Neuron (in vitro differentiated cells): ENCODE results near the gene ELP1.

Source experiments
- H2AFZ ChIP-seq: one replicate; pipeline ENCODE4 v1.6.1; 2013; ENCODE audit warnings: low read depth, mild to moderate bottlenecking, inconsistent platforms, low read length, moderate library complexity
- H3K27me3 ChIP-seq: one replicate; pipeline ENCODE4 v1.6.1; 2013; ENCODE audit warnings: low read length; ENCODE audit not compliant: insufficient read depth
- H3K36me3 ChIP-seq: one replicate; pipeline ENCODE4 v1.6.1; 2013; ENCODE audit warnings: low read length; ENCODE audit not compliant: insufficient read depth
- H3K4me1 ChIP-seq: one replicate; pipeline ENCODE4 v1.6.1; 2013; ENCODE audit warnings: low read length; ENCODE audit not compliant: insufficient read depth
- H3K4me3 ChIP-seq: 2 replicates; pipeline ENCODE4 v1.5.1; 2013; ENCODE audit warnings: mild to moderate bottlenecking, low read length, moderate library complexity
- H3K9me3 ChIP-seq: one replicate; pipeline ENCODE4 v1.6.1; 2013; ENCODE audit warnings: low read length

The ELP1 gene

DNA sequence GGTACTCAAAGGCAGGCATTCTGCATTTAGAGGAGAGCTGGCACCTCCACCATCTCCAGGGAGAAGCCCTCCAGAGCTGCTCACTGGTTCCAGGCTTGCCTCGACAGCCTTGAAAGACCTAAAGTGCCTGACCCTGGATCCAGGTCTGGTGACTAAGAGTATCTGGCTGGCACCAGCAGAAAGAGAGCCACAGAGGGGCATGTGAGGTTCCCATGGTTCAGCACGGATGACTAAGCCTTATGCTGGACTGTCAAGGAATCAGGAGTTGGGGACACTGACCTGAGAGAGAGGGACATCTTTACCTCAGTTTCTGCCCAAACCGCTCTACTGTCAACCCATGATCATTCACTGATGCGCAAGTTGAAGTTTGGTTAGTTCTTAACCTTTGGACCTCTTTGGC lies 68.9 kb downstream of the ELP1 start:
- Histone ChIP-seq H3K4me1 (no peaks in the 10 kb centered on the region), H3K9me3 (peaks cover 3% of the 10 kb centered on the region), H3K27me3 (no peaks in the 10 kb centered on the region), H3K36me3 (peaks cover 8% of the 10 kb centered on the region), H2AFZ (no peak overlapping the region), H3K4me3 (no peak overlapping the region)

DNA sequence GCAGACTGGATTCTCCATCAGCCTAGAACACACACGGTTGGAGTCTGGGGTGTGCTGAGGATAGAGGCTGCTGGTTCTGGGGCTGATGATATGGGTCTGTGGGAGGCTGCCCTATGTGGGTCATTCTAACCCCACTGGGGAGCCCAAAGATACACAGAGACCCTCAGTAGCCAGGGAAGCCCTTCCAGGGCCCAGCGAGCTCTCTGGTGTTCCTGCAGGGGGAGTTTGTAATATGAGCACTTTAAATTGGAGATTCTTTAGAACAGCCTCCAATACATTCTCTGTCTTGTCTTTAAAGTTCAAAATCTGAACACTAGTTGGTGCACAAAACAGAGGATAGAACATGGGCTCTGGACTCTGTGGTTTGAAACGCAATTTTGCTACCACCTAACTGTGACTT lies 69.5 kb downstream of the ELP1 start:
- no peaks in the 10 kb centered on the region for H3K27me3 ChIP-seq
- no peaks in the 10 kb centered on the region for H3K4me1 ChIP-seq
- H3K9me3 ChIP-seq, result peaks cover 3% of the 10 kb centered on the region
- peaks cover 8% of the 10 kb centered on the region for H3K36me3 ChIP-seq
- no peak overlapping the region for H2AFZ ChIP-seq
- no peak overlapping the region for H3K4me3 ChIP-seq

- H3K27me3 ChIP-seq, result no peaks in the 10 kb centered on the region
- no peak overlapping the region for H2AFZ ChIP-seq
Measured at GRCh38 chr9:108863891-108864290, 70.0 kb downstream of the ELP1 start.

DNA sequence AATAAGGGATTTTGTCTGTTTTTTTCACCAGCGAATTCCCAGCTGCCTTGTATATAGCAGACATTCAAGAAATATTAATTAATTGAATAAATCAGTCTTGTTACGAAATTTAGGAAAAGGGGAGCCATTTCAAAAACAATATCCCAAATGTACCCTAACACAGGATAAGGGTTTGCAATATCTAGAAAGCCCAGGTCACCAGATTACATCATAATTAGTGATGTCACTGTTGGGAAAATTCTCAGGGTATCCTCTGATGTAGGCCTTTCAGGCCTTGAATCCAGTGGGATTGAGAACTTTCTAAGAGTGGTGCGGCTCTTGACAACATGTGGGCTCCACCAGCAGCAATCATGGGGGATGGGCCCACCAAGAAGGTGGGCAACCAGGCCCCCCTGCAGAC lies 71.9 kb downstream of the ELP1 start, which contains the start of gene ACTL7A:
ACTL7A (plus strand) TSS at position 270 of the 400 bp plus-strand sequence; CDS start at position 327, 57 bp downstream.
- Histone ChIP-seq H3K9me3 (peaks cover 3% of the 10 kb centered on the region), H3K27me3 (no peaks in the 10 kb centered on the region), H3K4me1 (no peaks in the 10 kb centered on the region), H3K4me3 (no peak within 1 kb of the TSS), H2AFZ (no peak within 1 kb of the TSS), H3K36me3 (no peaks in the 10 kb centered on the region)

More at GRCh38 chr9:108863891-108864290, 70.0 kb downstream of the ELP1 start:
- peaks cover 3% of the 10 kb centered on the region for H3K9me3 ChIP-seq
- H3K4me3 ChIP-seq, result no peak overlapping the region
- H3K36me3 ChIP-seq, result peaks cover 4% of the 10 kb centered on the region
- H3K4me1 ChIP-seq, result no peaks in the 10 kb centered on the region

DNA sequence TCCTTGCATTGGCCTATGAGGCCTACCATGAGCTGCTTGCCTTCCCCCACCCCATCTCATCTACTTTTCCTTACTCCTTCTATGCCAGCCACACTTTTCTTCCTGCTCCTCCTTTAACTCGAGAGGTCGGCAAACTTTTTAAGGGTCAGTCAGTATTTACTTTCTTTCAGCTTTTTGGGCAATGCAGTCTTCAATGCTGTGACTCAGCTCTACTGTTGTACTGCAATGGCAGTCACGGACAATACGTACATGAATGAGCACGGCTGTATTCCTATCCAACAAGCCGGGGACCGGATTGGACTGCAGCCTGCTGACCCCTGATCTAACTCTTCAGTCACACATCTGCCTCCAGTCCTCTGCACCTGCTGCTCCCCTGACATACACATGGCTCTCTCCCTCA lies 72.5 kb downstream of the ELP1 start:
- Histone ChIP-seq H3K9me3 (peaks cover 3% of the 10 kb centered on the region), H3K4me3 (no peak overlapping the region), H3K36me3 (no peaks in the 10 kb centered on the region), H3K27me3 (no peaks in the 10 kb centered on the region), H3K4me1 (no peaks in the 10 kb centered on the region), H2AFZ (no peak overlapping the region)

GRCh38 chr9:108860764-108861163 lies 73.2 kb downstream of the ELP1 start:
- no peaks in the 10 kb centered on the region for H3K4me1 ChIP-seq

GRCh38 chr9:108860354-108860753 lies 73.6 kb downstream of the ELP1 start:
- Histone ChIP-seq H2AFZ (no peak overlapping the region), H3K36me3 (no peaks in the 10 kb centered on the region), H3K9me3 (peaks cover 6% of the 10 kb centered on the region), H3K27me3 (no peaks in the 10 kb centered on the region), H3K4me3 (no peak overlapping the region), H3K4me1 (no peaks in the 10 kb centered on the region)

More at GRCh38 chr9:108860764-108861163, 73.2 kb downstream of the ELP1 start:
- peaks cover 3% of the 10 kb centered on the region for H3K9me3 ChIP-seq
- H2AFZ ChIP-seq, result no peak overlapping the region
- no peaks in the 10 kb centered on the region for H3K27me3 ChIP-seq
- no peak overlapping the region for H3K4me3 ChIP-seq
- no peaks in the 10 kb centered on the region for H3K36me3 ChIP-seq

GRCh38 chr9:108859459-108860114 lies 74.3 kb downstream of the ELP1 start:
- no peaks in the 10 kb centered on the region for H3K36me3 ChIP-seq
- no peak overlapping the region for H3K4me3 ChIP-seq
- H3K27me3 ChIP-seq, result no peaks in the 10 kb centered on the region
- no peaks in the 10 kb centered on the region for H3K4me1 ChIP-seq
- H2AFZ ChIP-seq, result no peak overlapping the region
- H3K9me3 ChIP-seq, result peaks cover 8% of the 10 kb centered on the region

GRCh38 chr9:108857572-108857971 lies 76.4 kb downstream of the ELP1 start:
- Histone ChIP-seq H3K36me3 (no peaks in the 10 kb centered on the region), H2AFZ (no peak overlapping the region), H3K4me3 (no peak overlapping the region), H3K27me3 (peaks cover 2% of the 10 kb centered on the region), H3K4me1 (no peaks in the 10 kb centered on the region), H3K9me3 (peaks cover 8% of the 10 kb centered on the region)

DNA sequence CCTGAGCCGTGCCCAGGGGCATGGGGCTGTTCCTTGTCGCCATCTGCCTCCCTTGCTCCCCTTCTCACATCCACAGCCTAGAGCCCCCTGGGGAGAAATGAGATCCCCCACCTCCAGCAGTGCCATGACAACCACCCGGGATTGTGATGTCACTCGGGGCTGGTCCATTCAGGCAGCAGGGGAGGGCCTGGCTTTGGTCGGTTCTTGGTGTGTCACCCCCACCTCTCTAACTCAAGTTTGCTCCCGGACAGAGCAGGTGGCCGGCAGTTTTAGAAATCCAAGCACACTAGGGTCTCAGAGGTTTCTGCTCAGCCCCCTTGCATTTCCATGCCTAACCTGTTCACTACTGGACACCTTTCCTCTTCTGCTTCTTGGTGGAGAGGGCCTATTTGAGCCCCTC lies 78.0 kb downstream of the ELP1 start, which contains the start of gene ACTL7B:
ACTL7B (minus strand) TSS at position 99 of the 400 bp plus-strand sequence; CDS start at position 43, 56 bp downstream.
- Histone ChIP-seq H2AFZ (no peak within 1 kb of the TSS), H3K4me1 (no peaks in the 10 kb centered on the region), H3K36me3 (no peaks in the 10 kb centered on the region), H3K4me3 (no peak within 1 kb of the TSS), H3K27me3 (peaks cover 2% of the 10 kb centered on the region), H3K9me3 (peaks cover 5% of the 10 kb centered on the region)

- peaks cover 5% of the 10 kb centered on the region for H3K9me3 ChIP-seq
- H3K4me1 ChIP-seq, result no peaks in the 10 kb centered on the region
- H3K4me3 ChIP-seq, result no peak overlapping the region
- peaks cover 2% of the 10 kb centered on the region for H3K27me3 ChIP-seq
- no peak overlapping the region for H2AFZ ChIP-seq
- H3K36me3 ChIP-seq, result no peaks in the 10 kb centered on the region
Measured at GRCh38 chr9:108855529-108855886, 78.4 kb downstream of the ELP1 start.

GRCh38 chr9:108854641-108855528 lies 79.0 kb downstream of the ELP1 start:
- Histone ChIP-seq H3K27me3 (peaks cover 2% of the 10 kb centered on the region), H3K36me3 (no peaks in the 10 kb centered on the region), H3K4me3 (no peak overlapping the region), H2AFZ (no peak overlapping the region), H3K9me3 (peaks cover 5% of the 10 kb centered on the region), H3K4me1 (no peaks in the 10 kb centered on the region)

DNA sequence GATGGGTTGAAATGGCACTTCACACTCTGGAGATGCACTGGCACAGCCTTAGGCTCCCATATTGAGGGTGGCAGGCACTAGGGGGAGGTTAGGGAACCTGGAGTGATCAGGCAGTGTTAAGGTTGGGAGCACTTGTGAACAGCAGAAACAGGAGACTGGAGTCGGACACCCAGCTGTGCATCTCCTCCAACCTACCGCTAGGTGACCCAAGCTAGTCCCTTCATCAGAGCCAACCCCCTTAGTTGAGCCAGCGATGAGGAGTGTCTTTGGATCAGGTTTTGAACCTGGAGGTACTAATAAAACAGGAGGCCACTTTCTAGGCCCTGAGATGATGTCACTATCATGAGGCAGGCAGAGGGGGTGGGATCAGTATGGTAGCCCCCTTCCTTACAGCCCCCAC lies 79.8 kb downstream of the ELP1 start:
- Histone ChIP-seq H2AFZ (no peak overlapping the region), H3K27me3 (peaks cover 2% of the 10 kb centered on the region), H3K4me3 (no peak overlapping the region), H3K4me1 (no peaks in the 10 kb centered on the region), H3K36me3 (no peaks in the 10 kb centered on the region), H3K9me3 (peaks cover 5% of the 10 kb centered on the region)
